ENCODE results near the gene SNTG2.

SNTG2 gene

DNA sequence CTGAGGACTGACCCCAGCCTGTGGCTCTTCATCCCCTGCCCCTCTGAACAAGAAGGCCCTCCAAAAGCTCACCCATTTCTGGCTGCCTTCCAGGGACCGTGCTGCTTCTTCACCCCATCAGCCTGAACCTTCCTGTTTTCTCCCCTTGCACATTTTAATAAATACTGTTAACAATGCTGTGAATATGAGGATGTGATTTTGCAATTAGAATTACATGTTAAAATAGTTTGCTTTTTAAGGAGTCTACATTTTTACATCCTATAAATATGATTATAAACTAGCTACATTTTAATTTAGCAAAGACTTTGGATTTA, 4.0 kb downstream of the SNTG2 start:
- no peak for DNase-seq

DNA sequence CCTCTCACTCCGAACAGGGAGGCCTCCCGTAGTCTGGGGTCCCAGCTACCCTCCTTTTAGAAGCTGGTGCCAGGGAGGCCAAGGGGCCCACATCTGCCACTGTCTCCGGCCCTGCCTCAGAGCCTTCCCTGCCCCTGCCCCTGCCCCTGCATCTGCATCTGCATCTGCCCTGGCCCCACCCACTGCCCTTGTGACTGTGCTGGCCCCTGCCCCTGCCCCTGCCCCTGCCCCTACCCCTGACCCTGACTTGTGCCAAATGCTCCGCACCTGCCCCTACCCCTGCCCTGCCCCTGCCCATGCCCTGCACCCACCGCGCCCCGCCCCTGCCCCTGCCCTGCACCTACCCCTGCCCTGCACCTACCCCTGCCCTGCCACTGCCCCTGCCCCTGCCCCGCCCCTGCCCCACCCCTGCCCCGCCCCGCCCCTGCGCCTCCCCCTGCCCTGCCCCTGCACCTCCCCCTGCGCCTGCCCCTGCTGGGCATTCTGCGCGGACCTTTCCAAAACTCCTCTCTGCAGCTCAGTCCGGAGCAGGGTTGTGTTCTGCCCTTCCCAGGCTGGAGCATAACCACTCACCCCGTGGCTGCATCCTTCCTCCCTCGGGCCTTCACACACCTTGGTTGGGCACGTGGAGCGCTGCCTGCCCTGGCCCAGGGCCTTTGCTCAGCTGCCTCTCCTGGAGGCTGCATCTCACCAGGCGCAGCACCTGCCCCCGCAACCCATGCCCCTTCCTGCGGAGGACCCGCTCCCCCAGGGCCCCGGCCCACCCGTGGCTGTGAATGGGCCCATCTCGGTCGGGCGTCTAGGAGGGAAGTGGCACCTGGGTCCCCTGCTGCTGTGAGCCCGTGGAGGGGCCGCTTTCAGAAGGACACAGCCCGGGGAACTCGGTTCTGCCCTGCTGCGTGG, 5.4 kb downstream of the SNTG2 start:
- DNase-seq = no peak

DNA sequence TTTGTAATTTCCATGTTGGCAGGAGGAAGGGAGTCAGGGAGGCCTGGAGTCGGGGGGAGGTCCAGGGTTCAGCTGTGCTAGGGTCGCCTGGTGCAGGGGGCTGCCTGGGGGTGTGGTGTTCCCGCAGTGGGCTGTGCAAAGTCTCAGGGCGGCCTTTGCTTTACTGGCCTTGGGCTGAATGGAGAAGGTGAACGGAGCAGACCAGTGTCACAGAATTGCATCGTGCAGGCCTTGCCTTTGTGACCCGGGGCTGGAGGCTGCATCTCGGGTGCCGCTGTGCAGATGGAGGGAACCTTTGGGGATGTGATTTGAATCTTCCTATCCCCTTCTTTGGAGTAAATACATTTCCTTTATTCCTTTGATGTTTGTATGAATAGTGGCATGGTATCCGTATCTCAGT, 8.8 kb downstream of the SNTG2 start:
- DNase-seq = no peak

DNA sequence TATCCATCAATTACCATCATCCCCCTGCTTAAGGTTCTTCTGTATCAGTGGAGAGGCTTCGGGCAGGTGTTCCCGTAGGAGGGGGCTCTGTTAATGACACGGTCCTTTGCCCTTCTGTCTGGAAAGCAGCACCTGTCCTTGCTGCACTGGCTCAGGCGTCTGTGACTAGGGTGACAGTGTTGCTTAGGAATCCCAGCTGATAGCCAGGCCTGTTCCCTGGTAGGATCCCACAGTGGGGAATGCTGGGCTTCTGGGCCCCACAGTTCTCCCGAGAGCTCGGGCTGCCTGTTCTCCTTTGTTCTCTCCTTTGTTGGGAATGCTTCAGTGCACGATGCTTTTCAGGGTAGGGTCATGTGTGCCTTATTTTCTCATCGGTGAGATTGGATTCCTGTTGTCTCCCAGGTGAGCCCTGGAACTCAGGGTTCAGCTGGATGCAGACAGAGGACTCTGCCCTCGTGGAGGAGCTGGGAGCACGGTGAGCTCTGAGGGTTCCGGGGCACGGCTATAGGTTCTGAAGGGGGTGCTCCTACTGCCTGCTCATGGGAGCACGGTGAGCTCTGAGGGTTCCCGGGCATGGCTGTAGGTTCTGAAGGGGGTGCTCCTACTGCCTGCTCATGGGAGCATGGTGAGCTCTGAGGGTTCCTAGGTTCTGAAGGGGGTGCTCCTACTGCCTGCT, 9.6 kb downstream of the SNTG2 start:
- no peak for DNase-seq

DNA sequence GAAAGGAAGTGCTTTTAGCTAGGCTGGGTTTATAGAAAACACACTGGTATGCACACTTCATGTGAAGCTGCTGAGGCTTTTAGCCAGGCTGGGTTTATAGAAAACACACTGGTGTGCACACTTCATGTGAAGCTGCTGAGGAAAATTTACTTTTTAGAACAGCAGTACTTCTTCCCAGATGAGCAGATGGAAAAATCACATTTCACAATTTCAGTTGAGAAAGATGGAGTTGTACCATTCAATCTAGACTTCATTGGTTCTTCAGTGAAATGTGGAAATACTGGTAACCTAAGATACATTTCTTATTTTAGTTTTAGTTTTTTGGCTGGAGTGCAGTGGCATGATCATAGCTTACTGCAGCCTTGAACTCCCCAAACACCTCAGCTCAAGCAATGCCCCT, 11.1 kb downstream of the SNTG2 start:
- DNase-seq = no peak

- no peak for DNase-seq
Observed at GRCh38 chr2:963876-964275, 13.2 kb downstream of the SNTG2 start.

DNA sequence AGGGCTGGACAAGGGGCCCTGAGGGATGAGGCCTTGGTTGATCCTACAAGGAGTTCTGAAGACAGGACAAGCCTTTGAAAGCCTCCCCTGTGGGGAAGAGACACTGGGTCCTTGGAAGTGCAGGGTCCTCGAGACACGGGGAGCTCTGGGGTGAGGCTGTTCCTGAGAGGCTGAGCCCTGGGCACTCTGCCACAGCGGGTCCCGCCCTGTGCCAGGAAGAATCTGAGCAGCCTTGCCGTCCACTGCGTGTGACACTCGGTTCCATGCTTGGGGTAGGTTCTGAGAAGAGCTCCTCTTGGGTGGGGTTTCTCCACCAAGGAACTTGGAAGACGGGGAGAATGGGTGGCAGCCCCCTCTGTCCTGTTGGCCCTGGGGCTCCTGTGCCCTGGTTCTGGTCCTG, 13.9 kb downstream of the SNTG2 start:
- DNase-seq = no peak

DNA sequence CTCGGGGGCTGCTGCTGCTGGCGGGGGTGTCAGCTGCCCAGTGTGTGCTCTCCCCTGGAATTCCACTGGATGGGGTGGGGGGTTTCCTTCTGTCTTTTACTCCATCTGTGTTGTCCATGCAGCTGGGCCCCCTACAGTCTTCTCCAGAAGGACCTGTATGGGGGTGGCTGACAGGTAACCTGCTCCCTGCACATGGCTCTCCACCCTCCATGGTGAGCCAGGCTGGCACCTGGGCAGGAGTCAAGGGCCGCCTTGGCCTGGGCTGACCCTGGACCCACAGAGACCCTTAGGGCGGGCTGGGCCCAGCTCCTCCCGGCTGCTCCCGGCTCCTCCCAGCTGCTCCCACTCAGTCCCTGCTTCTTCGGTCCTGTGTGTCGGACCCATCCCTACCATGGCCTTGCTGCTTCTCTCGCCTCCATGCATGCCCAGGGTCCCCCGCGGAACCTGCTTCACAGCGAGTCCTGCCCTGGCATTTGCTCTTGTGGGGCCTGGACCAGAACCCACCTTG, 15.0 kb downstream of the SNTG2 start:
- no peak for DNase-seq

DNA sequence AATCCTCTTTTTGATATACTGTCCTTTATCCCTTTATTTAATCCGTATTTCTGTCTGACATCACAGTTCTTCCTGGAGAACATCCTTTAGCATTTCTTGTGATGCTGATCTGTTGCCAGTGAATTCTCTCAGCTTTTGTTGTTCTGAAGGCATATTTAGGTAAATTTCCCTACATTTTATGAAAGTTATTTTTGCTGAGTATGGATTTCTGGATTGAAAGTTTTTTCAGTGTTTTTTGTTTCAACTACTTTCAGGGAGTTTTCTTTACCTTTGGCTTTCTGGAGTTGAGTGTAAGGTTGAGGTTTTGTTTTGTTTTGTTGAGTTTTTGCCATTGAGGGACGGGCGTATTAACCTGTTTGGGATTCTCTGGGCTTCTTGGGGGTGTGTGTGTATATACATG, 22.5 kb downstream of the SNTG2 start:
- no peak for DNase-seq

GRCh38 chr2:974054-974453, 23.4 kb downstream of the SNTG2 start:
- DNase-seq = no peak

GRCh38 chr2:974502-974901, 23.9 kb downstream of the SNTG2 start:
- DNase-seq = no peak

DNA sequence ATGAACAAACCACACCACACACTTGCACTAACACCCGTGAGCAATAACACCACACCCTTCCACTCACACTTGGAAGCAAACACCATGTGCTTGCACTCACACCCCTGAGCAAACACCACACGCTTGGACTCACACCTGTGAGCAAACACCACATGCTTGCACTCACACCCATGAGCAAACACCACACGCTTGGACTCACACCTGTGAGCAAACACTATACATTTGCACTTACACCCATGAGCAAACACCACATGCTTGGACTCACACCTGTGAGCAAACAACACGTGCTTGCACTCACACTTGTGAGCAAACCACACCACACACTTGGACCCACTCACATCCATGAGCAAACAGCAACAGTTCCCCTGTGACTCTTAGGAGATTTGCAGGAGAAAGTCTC, 24.4 kb downstream of the SNTG2 start:
- no peak for DNase-seq

- no peak for DNase-seq
Observed at GRCh38 chr2:979069-979928, 28.6 kb downstream of the SNTG2 start.

GRCh38 chr2:980176-980575, 29.5 kb downstream of the SNTG2 start:
- no peak for DNase-seq

DNA sequence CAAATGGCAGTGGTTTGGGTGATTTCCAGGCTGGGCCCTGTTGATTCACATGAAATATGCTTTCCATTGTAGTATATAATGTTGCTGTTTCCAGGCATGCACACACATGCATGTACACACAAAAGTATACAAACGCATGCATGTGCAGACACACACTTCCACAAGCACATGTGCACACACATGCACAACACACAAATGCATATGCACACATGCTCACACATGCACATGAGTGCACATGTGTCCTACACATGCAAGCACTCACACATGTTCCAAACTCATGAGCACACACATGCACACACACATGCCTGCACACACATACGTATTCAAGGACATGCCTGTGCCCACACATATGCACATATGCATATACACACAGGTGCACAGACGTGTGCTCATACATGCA, 30.6 kb downstream of the SNTG2 start:
- DNase-seq = no peak

DNA sequence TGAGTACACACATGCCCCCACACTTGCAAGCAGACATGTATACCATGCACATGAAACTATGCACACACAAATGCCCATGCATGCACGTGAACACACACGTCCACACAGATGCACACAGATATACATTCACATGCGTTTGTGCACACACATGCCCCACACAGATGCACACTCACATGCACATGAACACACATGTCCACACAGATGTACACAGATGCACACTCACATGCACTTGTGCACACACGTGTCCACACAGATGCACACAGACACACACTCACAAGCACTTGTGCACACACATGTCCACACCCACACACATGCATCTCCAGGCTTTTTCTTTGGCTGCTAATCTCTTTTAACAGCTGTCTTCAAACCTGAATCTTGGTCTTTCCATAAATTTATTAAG, 31.1 kb downstream of the SNTG2 start:
- DNase-seq = no peak

DNA sequence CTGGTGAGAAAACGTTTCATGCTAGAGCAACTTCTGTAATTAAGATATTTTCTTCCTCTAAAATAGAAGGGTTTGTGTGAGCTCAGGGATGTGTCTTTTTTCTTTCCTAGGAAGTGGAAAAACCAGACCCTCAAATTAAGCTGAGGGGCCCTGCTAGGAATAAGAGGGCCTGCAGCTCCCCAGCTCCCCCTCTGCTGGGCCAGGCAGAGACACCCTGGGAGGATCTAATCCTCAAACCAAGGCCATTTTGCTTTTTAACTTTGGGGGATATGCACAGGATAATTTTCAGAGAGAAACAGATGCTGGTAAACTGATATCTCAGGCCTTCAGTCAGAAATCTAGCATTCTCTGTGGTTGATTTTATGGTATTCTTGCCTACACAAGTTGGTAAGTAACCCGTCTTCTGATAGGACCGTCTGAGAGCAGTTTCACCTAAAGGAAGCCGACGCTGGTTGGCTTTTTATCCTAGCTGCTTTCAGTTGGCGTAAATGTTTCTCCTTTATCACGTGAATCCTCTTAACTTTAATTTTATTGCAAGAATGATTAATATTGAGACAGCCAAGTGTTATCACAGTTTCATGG, 34.8 kb downstream of the SNTG2 start:
- no peak for DNase-seq

DNA sequence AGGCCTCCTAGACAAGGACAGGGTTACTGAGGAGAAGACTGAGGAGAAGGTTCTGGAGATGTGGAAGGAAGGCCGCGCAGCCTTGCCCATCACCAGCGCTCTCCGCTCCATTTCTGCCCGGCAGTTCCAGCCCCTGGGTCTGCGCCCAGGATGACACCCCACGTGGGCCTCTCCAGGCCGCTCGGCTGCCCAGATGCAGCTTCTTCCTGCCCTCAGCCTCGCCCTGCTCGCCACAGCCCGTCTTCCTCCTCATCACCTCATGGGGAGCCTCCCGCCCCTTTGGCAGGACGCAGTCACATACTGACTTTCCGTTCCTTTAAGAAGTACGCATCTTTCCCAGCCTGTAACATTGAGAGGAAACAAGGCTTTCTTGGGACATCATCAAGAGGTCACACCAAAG, 37.1 kb downstream of the SNTG2 start:
- DNase-seq = no peak

DNA sequence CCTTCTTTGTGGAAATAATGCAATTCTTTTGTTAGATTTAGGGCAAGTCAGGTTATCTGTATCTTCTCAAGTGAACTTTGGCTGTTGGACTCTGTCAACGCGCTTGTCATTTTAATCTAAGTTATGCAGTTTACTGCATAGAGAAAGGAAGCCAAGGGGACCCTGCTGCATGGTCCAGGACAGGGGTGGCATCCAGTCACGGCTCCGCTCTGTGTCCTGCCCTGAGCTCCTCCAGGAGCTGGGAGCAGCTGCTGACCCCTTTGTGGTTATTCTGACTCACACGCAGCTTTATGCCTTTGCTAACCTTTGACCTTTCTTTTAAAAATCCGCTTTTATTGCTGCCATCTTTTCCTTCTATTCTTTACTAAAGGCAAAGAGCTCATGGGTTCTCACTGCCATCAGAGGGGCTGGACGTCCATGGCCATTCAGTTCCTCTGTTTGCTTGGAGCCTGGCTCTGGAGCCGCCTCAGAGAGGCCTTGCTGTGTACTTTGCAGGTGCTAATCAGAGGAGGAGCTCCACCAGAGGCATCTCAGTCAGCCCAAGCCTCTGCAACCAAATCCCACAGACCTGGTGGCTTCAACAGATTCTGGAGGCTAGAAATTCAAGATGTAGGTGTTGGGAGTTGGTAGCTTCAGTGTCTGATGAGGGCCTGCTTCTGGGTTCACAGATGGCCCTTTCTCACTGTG, 39.3 kb downstream of the SNTG2 start:
- no peak for DNase-seq

- no peak for DNase-seq
Observed at GRCh38 chr2:990970-991369, 40.3 kb downstream of the SNTG2 start.

DNA sequence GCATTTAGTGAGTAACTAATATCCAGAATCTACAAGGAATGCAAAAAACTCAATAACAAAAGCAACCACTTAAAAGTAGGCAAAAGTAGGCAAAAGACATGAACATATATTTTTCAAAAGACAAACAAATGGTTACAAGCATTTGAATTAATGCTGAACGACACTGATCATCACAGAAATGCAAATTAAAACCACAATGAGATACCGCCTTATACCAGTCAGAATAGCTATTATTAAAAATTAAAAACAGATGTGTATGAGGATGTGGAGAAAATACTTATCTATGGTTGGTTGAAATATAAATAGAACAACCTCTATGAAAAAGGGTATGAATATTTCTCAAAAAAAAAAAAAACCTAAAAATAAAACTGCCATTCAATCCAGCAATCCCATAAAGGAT, 51.7 kb downstream of the SNTG2 start:
- DNase-seq = no peak

- DNase-seq = no peak
Observed at GRCh38 chr2:1004398-1004797, 53.7 kb downstream of the SNTG2 start.
